ENCODE data around the gene METTL5.
"Not testable (repeated sequence)": the region's sequence is repeated elsewhere in the genome, so short reads cannot be mapped to it uniquely, and the experiment has no call there.

Gene METTL5

DNA sequence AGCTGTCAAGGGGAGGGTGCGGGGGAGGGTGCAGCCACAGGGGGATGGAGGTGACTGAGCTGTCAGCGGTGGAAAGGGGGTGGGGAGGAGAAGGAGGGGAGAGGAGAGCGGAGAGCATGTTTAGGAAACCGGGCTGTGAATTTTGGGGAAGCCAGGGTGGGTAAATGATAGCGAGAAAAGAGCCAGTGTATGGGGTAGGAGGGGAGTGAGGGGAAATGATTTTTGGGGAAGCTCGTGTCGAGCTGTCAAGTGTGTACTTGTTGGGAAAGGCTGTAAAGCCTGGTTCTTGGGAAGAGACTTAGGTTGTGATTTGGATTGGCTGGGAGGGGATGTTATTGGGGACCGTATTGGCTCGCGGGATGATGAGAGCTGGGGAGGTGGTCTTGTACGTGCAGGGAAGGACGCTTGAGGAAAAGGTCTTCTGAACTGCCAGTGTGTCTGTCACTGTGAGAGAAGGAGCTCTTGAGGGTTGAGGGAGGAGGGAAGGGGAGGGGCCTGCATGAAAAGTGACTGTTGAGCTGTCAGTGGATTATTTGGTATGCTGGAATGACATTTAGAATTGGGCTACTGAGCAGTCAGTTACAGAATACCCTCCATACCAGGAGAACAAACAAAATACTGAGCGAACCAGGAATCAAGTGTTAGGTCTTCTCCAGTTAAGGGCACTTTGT lies 3.6 kb upstream of the METTL5 start:
- DNase-seq (ENCODE audit: low spot score) = peak; percentile 80

- DNase-seq (ENCODE audit: low spot score) = peak; percentile 86
Measured at GRCh38 chr2:169827272-169828140, 2.8 kb upstream of the METTL5 start, which contains the start of gene UBR3. Gene UBR3 (plus strand): TSS chr2:169827454. CDS start chr2:169827508, 54 bp downstream.

DNA sequence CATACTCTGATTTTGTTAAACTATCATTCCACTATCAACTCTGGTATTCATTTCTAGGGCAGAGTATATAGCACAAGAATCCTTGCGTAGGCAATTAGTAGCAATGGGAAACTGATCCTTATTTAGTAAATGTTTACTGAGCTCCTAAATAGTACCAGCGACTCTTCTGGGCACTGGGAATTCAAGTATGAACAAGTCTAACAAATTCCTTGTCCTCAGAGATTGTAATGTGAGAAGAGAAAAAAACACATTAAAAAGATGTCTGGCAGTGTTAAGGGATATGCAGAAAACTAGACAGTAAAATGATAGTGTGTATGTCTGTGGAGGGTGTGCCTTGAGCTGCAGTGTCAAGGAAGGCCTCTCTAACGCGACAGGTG lies 721 bp downstream of the METTL5 start:
- no peak for DNase-seq (ENCODE audit: low spot score)

DNA sequence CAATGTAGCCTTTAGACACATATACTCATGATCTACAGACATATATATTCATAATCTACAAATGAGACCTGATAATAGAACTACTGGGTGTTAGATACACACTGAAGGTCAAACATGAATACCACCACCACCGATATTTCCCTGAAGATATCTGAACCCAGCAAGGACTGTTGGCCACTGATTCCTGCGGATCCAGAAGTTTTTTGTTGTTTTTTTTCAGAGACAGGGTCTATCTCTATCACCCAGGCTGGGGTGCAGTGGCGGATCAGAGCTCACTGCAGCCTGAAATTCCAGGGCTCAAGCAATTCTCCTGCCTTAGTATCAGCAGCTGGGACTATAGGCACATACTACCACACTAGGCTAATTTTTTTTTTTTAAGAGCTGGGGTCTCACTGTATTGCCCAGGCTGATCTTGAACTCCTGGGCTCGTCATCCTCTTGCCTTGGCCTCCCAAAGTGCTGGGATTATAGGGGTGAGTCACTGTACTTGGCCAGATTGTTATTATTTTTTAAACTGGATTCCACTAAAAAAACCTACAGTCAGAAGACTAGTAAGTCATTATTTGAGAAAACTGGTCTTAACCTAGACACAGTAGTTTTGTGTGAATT lies 1.8 kb downstream of the METTL5 start:
- DNase-seq (ENCODE audit: low spot score) = no peak

- DNase-seq (ENCODE audit: low spot score) = no peak
Measured at GRCh38 chr2:169822036-169822435, 2.7 kb downstream of the METTL5 start.

GRCh38 chr2:169820101-169820500 lies 4.6 kb downstream of the METTL5 start:
- DNase-seq (ENCODE audit: low spot score) = not testable (repeated sequence)

- no peak for DNase-seq (ENCODE audit: low spot score)
Measured at GRCh38 chr2:169819106-169819505, 5.6 kb downstream of the METTL5 start.

GRCh38 chr2:169818241-169818640 lies 6.5 kb downstream of the METTL5 start:
- DNase-seq (ENCODE audit: low spot score) = no peak

- not testable (repeated sequence) for DNase-seq (ENCODE audit: low spot score)
Measured at GRCh38 chr2:169817369-169817768, 7.3 kb downstream of the METTL5 start.

DNA sequence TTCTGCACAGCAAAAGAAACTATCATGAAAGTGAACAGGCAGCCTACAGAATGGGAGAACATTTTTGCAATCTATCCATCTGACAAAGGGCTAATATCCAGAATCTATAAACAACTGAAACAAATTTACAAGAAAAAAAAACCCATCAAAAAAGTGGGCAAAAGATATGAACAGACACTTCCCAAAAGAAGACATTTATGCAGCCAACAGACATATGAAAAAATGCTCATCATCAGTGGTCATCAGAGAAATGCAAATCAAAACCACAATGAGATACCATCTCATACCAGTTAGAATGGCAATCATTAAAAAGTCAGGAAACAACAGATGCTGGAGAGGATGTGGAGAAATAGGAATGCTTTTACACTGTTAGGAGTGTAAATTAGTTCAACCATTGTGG lies 7.7 kb downstream of the METTL5 start:
- not testable (repeated sequence) for DNase-seq (ENCODE audit: low spot score)

GRCh38 chr2:169815849-169816248 lies 8.9 kb downstream of the METTL5 start:
- DNase-seq (ENCODE audit: low spot score) = no peak

DNA sequence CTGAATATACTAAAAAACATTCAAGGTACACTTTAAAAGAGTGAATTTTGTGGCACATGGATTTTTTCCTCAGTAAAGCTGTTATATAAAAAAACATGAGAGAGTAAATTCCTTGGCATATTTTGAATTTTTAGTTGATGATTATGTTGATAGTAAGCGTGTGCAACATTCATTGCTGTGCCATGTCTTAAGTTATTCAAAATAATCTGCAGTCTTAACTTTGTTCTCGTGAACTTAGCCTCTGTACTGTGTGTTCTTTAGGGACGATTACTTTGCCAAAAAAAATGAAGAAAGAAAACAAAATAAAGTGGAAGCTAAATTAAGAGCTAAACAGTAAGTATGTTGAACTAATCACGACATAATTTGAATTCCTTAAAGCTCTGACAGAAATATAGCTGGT lies 16.5 kb downstream of the METTL5 start:
- DNase-seq (ENCODE audit: low spot score) = no peak

- DNase-seq (ENCODE audit: low spot score) = no peak
Measured at GRCh38 chr2:169806586-169806985, 18.1 kb downstream of the METTL5 start.

GRCh38 chr2:169803480-169803879 lies 21.2 kb downstream of the METTL5 start:
- DNase-seq (ENCODE audit: low spot score) = no peak

DNA sequence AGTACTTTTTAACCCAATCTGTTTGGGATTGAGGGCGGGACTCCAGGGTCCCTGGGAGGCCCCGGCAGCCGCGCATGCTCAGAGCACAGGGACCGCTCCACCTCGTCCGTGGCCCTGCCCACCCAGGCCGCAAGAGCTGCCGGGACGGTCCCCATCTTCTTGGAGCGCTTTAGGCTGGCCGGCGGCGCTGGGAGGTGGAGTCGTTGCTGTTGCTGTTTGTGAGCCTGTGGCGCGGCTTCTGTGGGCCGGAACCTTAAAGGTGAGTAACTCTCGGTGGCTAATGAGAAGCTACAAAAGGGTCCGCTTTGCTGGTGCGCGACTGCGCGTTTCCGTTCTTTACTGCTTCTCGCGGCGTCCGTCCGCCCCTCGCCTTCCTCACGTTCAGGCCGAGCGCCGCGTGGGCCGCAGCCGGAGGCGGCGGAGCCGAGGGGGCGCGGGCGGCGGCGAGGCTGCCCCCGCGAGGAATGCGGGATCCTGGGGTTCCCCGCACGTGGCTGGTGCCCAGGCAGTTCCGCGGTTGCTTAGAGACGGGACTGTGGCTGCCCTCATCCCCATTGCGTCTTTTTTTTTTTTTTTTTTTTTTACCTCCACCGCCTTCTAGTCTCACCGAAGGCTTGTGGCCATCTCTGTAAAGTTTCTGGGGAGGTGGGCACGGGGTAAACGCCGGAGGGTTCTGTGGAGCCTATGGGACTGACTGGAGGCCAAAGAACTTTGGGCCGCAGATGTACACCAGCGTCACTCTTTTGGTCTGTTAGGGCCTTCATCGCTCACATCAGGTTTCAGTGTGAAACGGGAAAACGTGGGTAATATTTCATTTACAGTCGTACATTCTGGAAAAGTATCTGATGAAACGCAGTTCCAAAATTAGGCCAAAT lies 25.8 kb downstream of the METTL5 start, which contains the start of gene SSB:
Gene SSB (plus strand): TSS at position 154 of the 875 bp plus-strand sequence. CDS start 2,090 bp downstream, outside the sequence.
- DNase-seq (ENCODE audit: low spot score) = peak; percentile 86

- peak; percentile 29 for DNase-seq (ENCODE audit: low spot score)
Measured at GRCh38 chr2:169798397-169798717, 26.3 kb downstream of the METTL5 start.

GRCh38 chr2:169797601-169798000 lies 27.1 kb downstream of the METTL5 start:
- DNase-seq (ENCODE audit: low spot score) = no peak

GRCh38 chr2:169796441-169796840 lies 28.3 kb downstream of the METTL5 start:
- no peak for DNase-seq (ENCODE audit: low spot score)

GRCh38 chr2:169795181-169795580 lies 29.5 kb downstream of the METTL5 start:
- DNase-seq (ENCODE audit: low spot score) = no peak

DNA sequence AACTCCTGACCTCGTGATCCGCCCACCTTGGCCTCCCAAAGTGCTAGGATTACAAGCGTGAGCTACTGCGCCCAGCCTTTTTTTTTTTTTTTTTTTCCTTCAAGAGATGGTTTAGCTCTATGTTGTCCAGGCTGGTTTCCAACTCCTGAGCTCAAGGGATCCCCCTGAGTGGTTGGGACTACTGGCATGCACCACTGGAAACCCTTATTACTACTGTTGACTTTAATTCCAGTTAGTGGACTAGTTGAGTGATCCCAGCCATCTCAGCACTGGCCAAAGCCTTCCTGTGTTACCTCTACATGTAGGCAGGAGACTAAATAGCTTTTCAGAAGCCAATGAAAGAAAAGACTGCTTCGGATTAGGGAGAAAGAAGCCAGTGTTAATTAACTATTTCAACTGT lies 34.1 kb downstream of the METTL5 start:
- DNase-seq (ENCODE audit: low spot score) = no peak

- DNase-seq (ENCODE audit: low spot score) = no peak
Measured at GRCh38 chr2:169782513-169782912, 42.2 kb downstream of the METTL5 start.

Data from pons (tissue), 1 donor.